Transverse colon (tissue), 1 donor: ENCODE results near the gene PGM1.

Experiments
- EP300 ChIP-seq: sonication (generic); formaldehyde crosslinking; IDR thresholded peaks from one replicate; pipeline ENCODE4 v1.6.1; 2017; ENCODE audit warnings: antibody characterized with exemption, low read depth
- POLR2A ChIP-seq: fragments of 450-650 bp; IDR thresholded peaks from one replicate; pipeline ENCODE4 v1.6.1; 2016; ENCODE audit warnings: antibody characterized with exemption, mild to moderate bottlenecking, moderate library complexity

- TF ChIP-seq POLR2A (no peak), EP300 (no peak)
These were observed 29.8 kb downstream of the PGM1 start for GRCh38 chr1:63622849-63623566.
